Bronchial epithelial cell (primary cell): ENCODE results near the gene VAV1. TPM values are rescaled to one million over a fixed set of nuclear protein-coding genes. Genes with fewer than 3 reads are reported as not detected.

ENCODE experiments used
- DNase-seq: peaks from one replicate; pipeline ENCODE4 v3.0.0-alpha.2; 2010; ENCODE audit warnings: low read depth
- FAIRE-seq: peaks from 2 replicates; lab custom pipeline; 2011; peaks lifted over from hg19 to GRCh38; lab: Jason Lieb, UNC
- H3K27me3 ChIP-seq: 2 replicates; pipeline ENCODE4 v1.5.1; 2011; ENCODE audit warnings: low read length; ENCODE audit not compliant: control insufficient read depth, insufficient read depth
- H3K36me3 ChIP-seq: 2 replicates; pipeline ENCODE4 v1.5.1; 2011; ENCODE audit warnings: low read length; ENCODE audit not compliant: control insufficient read depth, insufficient read depth
- H3K4me3 ChIP-seq: 2 replicates; pipeline ENCODE4 v1.5.1; 2011; ENCODE audit warnings: mild to moderate bottlenecking, low read depth, low read length, control low read depth
- total RNA-seq: library from RNA; depleted of rRNA; stranded (reverse); fragments of >200 nt; gene quantifications from 2 replicates; pipeline ENCODE4 v1.2.1, GENCODE V29; 2014
- TF ChIP-seq, protein P1 (sequence below): IDR thresholded peaks from 2 replicates; pipeline ENCODE4 v1.5.1; 2011; ENCODE audit warnings: mild to moderate bottlenecking, moderate library complexity, low read length, control low read depth, inconsistent platforms; ENCODE audit not compliant: insufficient read depth, severe bottlenecking

VAV1 gene
- total RNA-seq, 1 donor from 2014 or later, result 0.53 TPM

DNA sequence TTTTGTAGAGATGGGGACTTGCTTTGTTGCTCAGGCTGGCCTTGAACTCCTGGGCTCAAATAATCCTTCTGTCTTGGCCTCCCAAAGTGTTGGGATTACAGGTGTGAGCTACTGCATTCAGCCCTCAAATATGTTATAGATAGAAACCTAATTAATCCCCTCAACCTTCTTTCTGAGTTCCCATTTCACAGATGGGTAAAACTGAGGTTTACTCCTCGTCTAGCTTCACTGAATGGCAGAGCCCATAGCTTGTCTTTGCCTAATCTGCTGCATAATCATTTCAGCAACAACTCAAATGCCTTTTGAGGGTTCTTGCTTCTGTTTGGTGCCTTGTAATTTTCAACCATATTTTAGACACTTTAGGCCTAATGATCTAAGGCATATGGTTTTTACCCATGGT lies 78.9 kb downstream of the VAV1 start:
- TF ChIP-seq, protein P1, sequence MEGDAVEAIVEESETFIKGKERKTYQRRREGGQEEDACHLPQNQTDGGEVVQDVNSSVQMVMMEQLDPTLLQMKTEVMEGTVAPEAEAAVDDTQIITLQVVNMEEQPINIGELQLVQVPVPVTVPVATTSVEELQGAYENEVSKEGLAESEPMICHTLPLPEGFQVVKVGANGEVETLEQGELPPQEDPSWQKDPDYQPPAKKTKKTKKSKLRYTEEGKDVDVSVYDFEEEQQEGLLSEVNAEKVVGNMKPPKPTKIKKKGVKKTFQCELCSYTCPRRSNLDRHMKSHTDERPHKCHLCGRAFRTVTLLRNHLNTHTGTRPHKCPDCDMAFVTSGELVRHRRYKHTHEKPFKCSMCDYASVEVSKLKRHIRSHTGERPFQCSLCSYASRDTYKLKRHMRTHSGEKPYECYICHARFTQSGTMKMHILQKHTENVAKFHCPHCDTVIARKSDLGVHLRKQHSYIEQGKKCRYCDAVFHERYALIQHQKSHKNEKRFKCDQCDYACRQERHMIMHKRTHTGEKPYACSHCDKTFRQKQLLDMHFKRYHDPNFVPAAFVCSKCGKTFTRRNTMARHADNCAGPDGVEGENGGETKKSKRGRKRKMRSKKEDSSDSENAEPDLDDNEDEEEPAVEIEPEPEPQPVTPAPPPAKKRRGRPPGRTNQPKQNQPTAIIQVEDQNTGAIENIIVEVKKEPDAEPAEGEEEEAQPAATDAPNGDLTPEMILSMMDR, result no peak
- no peaks in the 10 kb centered on the region for H3K36me3 ChIP-seq
- FAIRE-seq, result no peak

DNA sequence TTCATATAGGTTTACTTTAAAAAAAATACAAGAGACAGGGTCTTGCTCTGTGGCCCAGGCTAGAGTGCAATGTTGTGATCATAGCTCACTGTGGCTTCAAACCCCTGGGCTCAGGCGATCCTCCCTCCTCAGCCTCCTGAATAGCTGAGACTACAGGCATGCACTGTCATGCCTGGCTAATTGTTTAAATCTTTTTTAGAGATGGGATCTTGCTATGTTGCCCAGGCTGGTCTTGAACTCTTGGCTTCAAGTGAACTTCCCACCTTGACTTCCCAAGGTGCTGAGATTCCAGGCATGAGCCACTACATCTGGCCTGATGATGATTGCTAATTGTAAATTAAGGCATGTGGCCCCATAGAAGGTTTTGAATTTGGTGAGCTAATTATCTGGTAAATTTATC lies 79.5 kb downstream of the VAV1 start:
- Histone ChIP-seq H3K27me3 (no peaks in the 10 kb centered on the region), H3K4me3 (no peak overlapping the region), H3K36me3 (no peaks in the 10 kb centered on the region)
- DNase-seq (no peak), FAIRE-seq (no peak)
- TF ChIP-seq, protein P1, result no peak

More for the DNA sequence above, 78.9 kb downstream of the VAV1 start:
- Histone ChIP-seq H3K4me3 (no peak overlapping the region), H3K27me3 (no peaks in the 10 kb centered on the region)
- DNase-seq, result no peak

DNA sequence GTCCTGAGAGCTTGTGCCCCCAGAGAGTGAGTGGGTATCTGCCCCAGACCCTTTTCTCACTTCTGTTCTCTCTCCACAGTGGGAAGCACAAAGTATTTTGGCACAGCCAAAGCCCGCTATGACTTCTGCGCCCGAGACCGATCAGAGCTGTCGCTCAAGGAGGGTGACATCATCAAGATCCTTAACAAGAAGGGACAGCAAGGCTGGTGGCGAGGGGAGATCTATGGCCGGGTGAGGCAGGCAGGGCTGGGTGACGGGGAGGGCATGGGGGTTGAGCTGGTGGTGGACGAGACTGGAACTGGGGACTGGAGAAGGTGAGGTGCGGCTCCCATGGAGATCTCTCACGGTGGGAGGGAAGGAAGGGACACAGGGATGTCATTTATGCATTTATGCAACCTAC lies 81.4 kb downstream of the VAV1 start:
- DNase-seq (no peak), FAIRE-seq (no peak)
- Histone ChIP-seq H3K27me3 (no peaks in the 10 kb centered on the region), H3K4me3 (no peak overlapping the region), H3K36me3 (no peaks in the 10 kb centered on the region)
- TF ChIP-seq, protein P1, result no peak

DNA sequence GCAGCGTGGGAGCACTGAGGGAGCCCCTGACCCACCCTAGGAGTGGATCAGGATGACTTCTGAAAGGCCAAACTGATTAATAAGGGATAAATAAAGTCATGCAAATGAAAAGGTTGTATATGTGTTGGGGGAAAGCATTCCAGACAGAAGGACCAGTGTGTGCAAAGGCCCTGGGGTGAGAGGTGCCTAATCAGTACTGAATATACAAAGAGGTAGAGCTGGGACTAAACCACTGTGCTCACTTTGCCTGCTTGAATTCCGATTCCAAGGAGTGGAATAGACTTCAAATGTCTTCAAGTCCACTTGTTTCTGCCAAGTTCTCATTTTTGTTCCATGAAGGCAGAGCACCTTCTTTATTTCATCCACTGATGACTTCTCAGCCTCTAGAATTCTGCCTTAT lies 82.2 kb downstream of the VAV1 start:
- H3K36me3 ChIP-seq, result no peaks in the 10 kb centered on the region
- H3K4me3 ChIP-seq, result no peak overlapping the region
- H3K27me3 ChIP-seq, result no peaks in the 10 kb centered on the region
- TF ChIP-seq, protein P1, result no peak
- DNase-seq, result no peak
- no peak for FAIRE-seq

DNA sequence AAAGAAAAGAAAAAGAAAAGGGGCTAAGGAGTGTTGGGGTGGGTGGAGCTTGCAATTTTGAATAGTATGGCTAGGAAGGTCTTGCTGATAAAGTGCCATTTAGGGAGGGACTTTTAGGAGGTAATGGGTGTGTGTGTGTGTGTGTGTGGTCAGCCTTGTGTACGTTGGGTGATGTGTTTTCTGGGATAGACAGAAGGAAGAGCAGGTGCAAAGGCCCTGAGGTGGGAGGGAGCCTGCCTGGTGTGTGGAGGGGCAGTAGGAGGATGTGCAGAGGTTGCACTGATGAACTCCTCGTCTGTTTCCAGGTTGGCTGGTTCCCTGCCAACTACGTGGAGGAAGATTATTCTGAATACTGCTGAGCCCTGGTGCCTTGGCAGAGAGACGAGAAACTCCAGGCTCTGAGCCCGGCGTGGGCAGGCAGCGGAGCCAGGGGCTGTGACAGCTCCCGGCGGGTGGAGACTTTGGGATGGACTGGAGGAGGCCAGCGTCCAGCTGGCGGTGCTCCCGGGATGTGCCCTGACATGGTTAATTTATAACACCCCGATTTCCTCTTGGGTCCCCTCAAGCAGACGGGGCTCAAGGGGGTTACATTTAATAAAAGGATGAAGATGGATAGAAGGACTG lies 84.4 kb downstream of the VAV1 start:
- H3K4me3 ChIP-seq, result no peak overlapping the region
- TF ChIP-seq, protein P1, result no peak
- no peaks in the 10 kb centered on the region for H3K36me3 ChIP-seq
- no peaks in the 10 kb centered on the region for H3K27me3 ChIP-seq
- FAIRE-seq (no peak), DNase-seq (no peak)
